OCI-LY7 (cell line): ENCODE measurements around the gene CLDN1. TPM values are rescaled to one million over a fixed set of nuclear protein-coding genes. Genes with fewer than 3 reads are reported as not detected.

Experiments
- BruUV-seq: library from RNA; stranded (reverse); fragments of 400-500 nt; replicated peaks from 2 replicates; lab custom pipeline; 2021; lab: Mats Ljungman, UMichigan
- CTCF ChIA-PET: fragments of 300-600 bp; sonication (Branson Sonifier 250); formaldehyde crosslinking; loops from one replicate; lab custom pipeline; 2022; ENCODE audit warnings: antibody characterized with exemption; ENCODE audit not compliant: unreplicated experiment; lab: Charles Lee
- POLR2A ChIA-PET: fragments of 300-600 bp; sonication (Branson Sonifier 250); formaldehyde crosslinking; loops from one replicate; lab custom pipeline; 2022; ENCODE audit warnings: antibody characterized with exemption; lab: Charles Lee
- DNase-seq: peaks from one replicate; pipeline ENCODE4 v3.0.0-alpha.2; 2015; ENCODE audit warnings: low spot score
- H2AFZ ChIP-seq: fragments of 200-600 bp; sonication (generic), shearing (Covaris generic); 2 replicates; pipeline ENCODE4 v1.6.1; 2014; ENCODE audit warnings: mild to moderate bottlenecking, antibody characterized with exemption, low read length, moderate library complexity
- H3K27ac ChIP-seq: fragments of 200-600 bp; sonication (generic); 2 replicates; pipeline ENCODE4 v1.5.1; 2014; ENCODE audit warnings: mixed run types, low read depth, mild to moderate bottlenecking, moderate library complexity, low read length, inconsistent platforms; ENCODE audit not compliant: poor library complexity, severe bottlenecking
- H3K36me3 ChIP-seq: fragments of 200-600 bp; sonication (generic); 2 replicates; pipeline ENCODE4 v1.6.1; 2014; ENCODE audit warnings: mild to moderate bottlenecking, antibody characterized with exemption, low read length, moderate library complexity, mixed read lengths; ENCODE audit not compliant: insufficient read depth
- H3K4me1 ChIP-seq: fragments of 200-600 bp; sonication (generic); 2 replicates; pipeline ENCODE4 v1.5.1; 2014; ENCODE audit warnings: mild to moderate bottlenecking, low read length; ENCODE audit not compliant: insufficient read depth, poor library complexity, severe bottlenecking
- H3K4me2 ChIP-seq: fragments of 200-600 bp; sonication (generic); 2 replicates; pipeline ENCODE4 v1.6.1; 2014; ENCODE audit warnings: mild to moderate bottlenecking, low read length
- H3K4me3 ChIP-seq: fragments of 200-600 bp; sonication (generic); 2 replicates; pipeline ENCODE4 v1.5.1; 2014; ENCODE audit warnings: mild to moderate bottlenecking, low read depth, low read length; ENCODE audit not compliant: poor library complexity, severe bottlenecking
- H3K79me2 ChIP-seq: fragments of 200-600 bp; sonication (generic); 2 replicates; pipeline ENCODE4 v1.6.1; 2016; ENCODE audit warnings: low read depth, mild to moderate bottlenecking, low read length, moderate library complexity, mixed read lengths; ENCODE audit not compliant: insufficient read depth
- H3K9me2 ChIP-seq: fragments of 200-600 bp; sonication (generic); 2 replicates; pipeline ENCODE4 v1.6.1; 2016; ENCODE audit warnings: mild to moderate bottlenecking, low read length, mixed read lengths; ENCODE audit not compliant: insufficient read depth
- H3K9me3 ChIP-seq: fragments of 200-600 bp; sonication (generic); 2 replicates; pipeline ENCODE4 v1.6.1; 2014; ENCODE audit warnings: mild to moderate bottlenecking, mixed run types, low read length, mixed read lengths
- H4K20me1 ChIP-seq: fragments of 200-600 bp; sonication (generic); 2 replicates; pipeline ENCODE4 v1.6.1; 2014; ENCODE audit warnings: mild to moderate bottlenecking, antibody characterized with exemption, low read length, moderate library complexity, mixed read lengths; ENCODE audit not compliant: insufficient read depth
- EZH2phosphoT487 ChIP-seq: fragments of 200-600 bp; sonication (generic); IDR thresholded peaks from 2 replicates; pipeline ENCODE4 v1.6.1; 2018; ENCODE audit warnings: low read depth, borderline replicate concordance, mild to moderate bottlenecking, mixed run types, antibody characterized with exemption, low read length, moderate library complexity, mixed read lengths
- intact Hi-C: fragments of 100-400 bp; cut with micrococcal nuclease; formaldehyde crosslinking; loops from one replicate; pipeline ENCODE4 v1.10.0; 2022; ENCODE audit not compliant: unreplicated experiment
- total RNA-seq, 2 experiments: library from RNA; depleted of rRNA in 1 of 2; stranded (reverse); fragments of >200 nt in 1 of 2; shearing (Covaris generic) in 1 of 2; gene quantifications; 2 replicates each; pipeline ENCODE4 v1.2.3, GENCODE V29; 2014 to 2022
- TF ChIP-seq, protein P1 (sequence below): fragments of 200-600 bp; sonication (generic); conservative IDR thresholded peaks from 2 replicates; pipeline ENCODE4 v1.5.1; 2014; ENCODE audit warnings: mild to moderate bottlenecking, antibody characterized with exemption, low read length, moderate library complexity, mixed read lengths

CLDN1 gene
- total RNA-seq, 2 experiments from 2014 or later, result not detected

DNA sequence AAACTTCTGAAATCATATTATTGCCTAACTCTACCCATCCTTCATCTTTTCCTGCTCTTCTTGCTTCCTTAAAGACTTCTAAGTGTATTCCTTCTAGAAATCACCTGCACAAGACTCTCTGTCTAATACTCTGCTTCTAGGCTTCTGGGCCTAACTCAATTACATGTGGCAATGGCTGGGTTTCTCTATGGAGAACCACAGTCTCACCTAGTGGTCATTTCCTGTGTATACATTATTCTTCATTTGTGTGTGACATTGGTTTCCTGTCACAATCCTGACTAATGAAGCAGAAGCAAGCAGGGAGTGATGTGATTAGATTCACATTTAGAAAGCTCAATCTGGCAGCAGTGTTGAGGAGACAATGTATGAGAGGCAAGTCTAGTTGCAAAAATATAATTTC is 16.9 kb upstream of the CLDN1 start:
- no TSS peak for BruUV-seq
- no peak for DNase-seq
- Histone ChIP-seq H3K9me3 (no peaks in the 10 kb centered on the region), H3K4me2 (no peak overlapping the region), H3K9me2 (no peaks in the 10 kb centered on the region), H4K20me1 (no peaks in the 10 kb centered on the region), H2AFZ (no peak overlapping the region), H3K79me2 (no peaks in the 10 kb centered on the region), H3K4me1 (no peaks in the 10 kb centered on the region), H3K27ac (no peak overlapping the region), H3K36me3 (no peaks in the 10 kb centered on the region), H3K4me3 (no peak overlapping the region)
- intact Hi-C loops, result no loop called here
- TF ChIP-seq EZH2phosphoT487, result no peak
- TF ChIP-seq, protein P1, sequence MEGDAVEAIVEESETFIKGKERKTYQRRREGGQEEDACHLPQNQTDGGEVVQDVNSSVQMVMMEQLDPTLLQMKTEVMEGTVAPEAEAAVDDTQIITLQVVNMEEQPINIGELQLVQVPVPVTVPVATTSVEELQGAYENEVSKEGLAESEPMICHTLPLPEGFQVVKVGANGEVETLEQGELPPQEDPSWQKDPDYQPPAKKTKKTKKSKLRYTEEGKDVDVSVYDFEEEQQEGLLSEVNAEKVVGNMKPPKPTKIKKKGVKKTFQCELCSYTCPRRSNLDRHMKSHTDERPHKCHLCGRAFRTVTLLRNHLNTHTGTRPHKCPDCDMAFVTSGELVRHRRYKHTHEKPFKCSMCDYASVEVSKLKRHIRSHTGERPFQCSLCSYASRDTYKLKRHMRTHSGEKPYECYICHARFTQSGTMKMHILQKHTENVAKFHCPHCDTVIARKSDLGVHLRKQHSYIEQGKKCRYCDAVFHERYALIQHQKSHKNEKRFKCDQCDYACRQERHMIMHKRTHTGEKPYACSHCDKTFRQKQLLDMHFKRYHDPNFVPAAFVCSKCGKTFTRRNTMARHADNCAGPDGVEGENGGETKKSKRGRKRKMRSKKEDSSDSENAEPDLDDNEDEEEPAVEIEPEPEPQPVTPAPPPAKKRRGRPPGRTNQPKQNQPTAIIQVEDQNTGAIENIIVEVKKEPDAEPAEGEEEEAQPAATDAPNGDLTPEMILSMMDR, result no peak
- ChIA-PET POLR2A (interaction anchor here (1.3 kb wide), 1 partner anchor 13 kb away, joined by 3 read pairs; no protein-coding TSS in a partner anchor), CTCF (no interaction called here)

DNA sequence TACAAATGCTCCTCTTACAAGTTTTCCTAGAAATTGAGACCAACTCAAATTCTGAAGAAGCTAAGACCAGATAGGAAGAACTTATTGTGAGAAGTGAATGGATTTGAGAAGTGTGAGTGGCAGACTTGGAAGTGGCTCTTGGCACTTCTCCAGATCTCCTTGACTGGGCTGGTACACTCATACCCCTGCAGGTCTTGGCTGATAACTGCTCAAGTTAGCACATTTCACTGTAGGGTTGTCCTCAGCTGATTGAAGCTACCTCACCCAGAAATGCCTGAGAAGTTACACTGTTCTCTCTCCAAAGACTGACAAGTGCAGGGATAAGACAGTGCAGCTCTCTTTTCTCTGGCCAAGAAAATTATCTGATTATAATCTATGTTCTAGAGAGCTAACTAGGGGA is 16.5 kb upstream of the CLDN1 start:
- no peak overlapping the region for H3K4me2 ChIP-seq
- ChIA-PET CTCF (no interaction called here), POLR2A (interaction anchor here (1.3 kb wide), 1 partner anchor 14 kb away, joined by 3 read pairs; no protein-coding TSS in a partner anchor)
- no peak overlapping the region for H2AFZ ChIP-seq
- intact Hi-C loops, result no loop called here
- no TSS peak for BruUV-seq
- no peaks in the 10 kb centered on the region for H3K9me3 ChIP-seq
- TF ChIP-seq, protein P1, result no peak
- TF ChIP-seq EZH2phosphoT487, result no peak
- no peak overlapping the region for H3K27ac ChIP-seq
- no peaks in the 10 kb centered on the region for H3K36me3 ChIP-seq
- no peak overlapping the region for H3K4me3 ChIP-seq
- DNase-seq, result no peak
- no peaks in the 10 kb centered on the region for H3K79me2 ChIP-seq
- no peaks in the 10 kb centered on the region for H4K20me1 ChIP-seq
- H3K4me1 ChIP-seq, result no peaks in the 10 kb centered on the region
- H3K9me2 ChIP-seq, result no peaks in the 10 kb centered on the region

DNA sequence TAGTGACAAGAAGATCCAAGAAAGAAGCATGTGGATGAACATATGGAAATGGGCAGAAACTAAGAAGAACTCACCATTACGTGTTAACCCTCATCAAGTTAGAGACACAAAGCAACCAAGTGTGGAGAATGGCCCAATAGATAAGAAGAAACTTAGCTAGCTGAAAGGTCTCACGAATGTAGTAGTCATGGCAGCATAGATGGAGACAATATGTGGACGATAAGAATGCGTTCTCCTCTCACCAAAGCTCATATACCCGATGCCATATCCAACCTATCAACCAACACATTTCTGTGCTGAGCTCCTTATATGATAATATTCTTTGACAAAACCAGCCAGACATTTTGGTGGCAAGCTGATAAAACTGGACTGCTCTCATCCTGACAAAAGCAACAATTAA is 15.1 kb upstream of the CLDN1 start:
- BruUV-seq, result no TSS peak
- TF ChIP-seq, protein P1, result no peak
- no peak for TF ChIP-seq EZH2phosphoT487
- CTCF ChIA-PET, result no interaction called here
- Histone ChIP-seq H3K4me3 (no peak overlapping the region), H3K4me1 (no peaks in the 10 kb centered on the region), H2AFZ (no peak overlapping the region), H3K4me2 (no peak overlapping the region), H3K9me2 (no peaks in the 10 kb centered on the region), H3K9me3 (no peaks in the 10 kb centered on the region), H4K20me1 (no peaks in the 10 kb centered on the region), H3K27ac (no peak overlapping the region), H3K79me2 (no peaks in the 10 kb centered on the region), H3K36me3 (no peaks in the 10 kb centered on the region)
- no peak for DNase-seq
- intact Hi-C loops, result no loop called here
- POLR2A ChIA-PET, result no interaction called here
